Fibroblast of the aortic adventitia (primary cell): Measurements from ENCODE around the gene INSL4. TPM values are rescaled to one million over a fixed set of nuclear protein-coding genes. Genes with fewer than 3 reads are reported as not detected.
A peak's percentile ranks its signal among the peaks of the same experiment; 100 is the strongest.

Experiments used
- DNase-seq: peaks from one replicate; pipeline ENCODE4 v3.0.0-alpha.2; 2010; ENCODE audit warnings: low read depth
- H3K4me3 ChIP-seq: 2 replicates; pipeline ENCODE4 v1.5.1; 2011; ENCODE audit warnings: low read depth, mild to moderate bottlenecking, control low read depth, low read length, moderate library complexity
- CTCF ChIP-seq: IDR thresholded peaks from 2 replicates; pipeline ENCODE4 v1.5.1; 2011; ENCODE audit warnings: mild to moderate bottlenecking, low read length, control low read depth, inconsistent platforms; ENCODE audit not compliant: insufficient read depth
- total RNA-seq: library from RNA; depleted of rRNA; stranded (reverse); fragments of >200 nt; gene quantifications from 2 replicates; pipeline ENCODE4 v1.2.3, GENCODE V29; 2012; ENCODE audit warnings: low replicate concordance

The INSL4 gene
- total RNA-seq: not detected in 2 replicates

GRCh38 chr9:5231212-5231611 lies at the start of gene INSL4:
INSL4 (plus strand) TSS chr9:5231419; CDS start chr9:5231524, 105 bp downstream.
- DNase-seq: no peak
- no peak within 1 kb of the TSS for H3K4me3 ChIP-seq
- TF ChIP-seq CTCF: no peak

DNA sequence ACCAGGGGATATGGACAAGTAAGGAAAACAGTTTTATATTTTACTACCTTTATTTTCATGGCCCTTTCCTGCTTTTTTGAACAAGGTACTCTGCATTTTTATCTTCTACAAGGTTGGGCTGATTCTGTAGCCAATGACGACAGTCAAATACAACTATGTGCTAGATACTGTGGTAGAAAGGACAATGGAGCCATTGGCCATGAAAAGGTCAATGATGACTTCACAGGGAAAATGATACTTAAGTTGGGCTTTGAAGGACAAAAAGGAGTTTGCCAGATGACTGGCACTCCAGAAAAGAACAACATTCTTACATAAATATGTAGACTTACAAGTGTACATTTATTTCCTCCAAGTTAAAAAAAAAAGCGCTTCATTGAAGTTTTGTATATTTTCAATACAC lies 46.4 kb upstream of the INSL4 start:
- DNase-seq: no peak
- H3K4me3 ChIP-seq: no peak overlapping the region
- no peak for TF ChIP-seq CTCF

- no peak for TF ChIP-seq CTCF
- no peak within 1 kb of the TSS for H3K4me3 ChIP-seq
- DNase-seq: no peak
These were observed 45.9 kb upstream of the INSL4 start, which contains the start of gene INSL6 for GRCh38 chr9:5185220-5185840. INSL6 (minus strand) TSS chr9:5185639; CDS start chr9:5185602, 37 bp downstream.

GRCh38 chr9:5186416-5187169 lies 44.6 kb upstream of the INSL4 start:
- H3K4me3 ChIP-seq: no peak overlapping the region
- TF ChIP-seq CTCF: peak; percentile 73
- peak; percentile 69 for DNase-seq

DNA sequence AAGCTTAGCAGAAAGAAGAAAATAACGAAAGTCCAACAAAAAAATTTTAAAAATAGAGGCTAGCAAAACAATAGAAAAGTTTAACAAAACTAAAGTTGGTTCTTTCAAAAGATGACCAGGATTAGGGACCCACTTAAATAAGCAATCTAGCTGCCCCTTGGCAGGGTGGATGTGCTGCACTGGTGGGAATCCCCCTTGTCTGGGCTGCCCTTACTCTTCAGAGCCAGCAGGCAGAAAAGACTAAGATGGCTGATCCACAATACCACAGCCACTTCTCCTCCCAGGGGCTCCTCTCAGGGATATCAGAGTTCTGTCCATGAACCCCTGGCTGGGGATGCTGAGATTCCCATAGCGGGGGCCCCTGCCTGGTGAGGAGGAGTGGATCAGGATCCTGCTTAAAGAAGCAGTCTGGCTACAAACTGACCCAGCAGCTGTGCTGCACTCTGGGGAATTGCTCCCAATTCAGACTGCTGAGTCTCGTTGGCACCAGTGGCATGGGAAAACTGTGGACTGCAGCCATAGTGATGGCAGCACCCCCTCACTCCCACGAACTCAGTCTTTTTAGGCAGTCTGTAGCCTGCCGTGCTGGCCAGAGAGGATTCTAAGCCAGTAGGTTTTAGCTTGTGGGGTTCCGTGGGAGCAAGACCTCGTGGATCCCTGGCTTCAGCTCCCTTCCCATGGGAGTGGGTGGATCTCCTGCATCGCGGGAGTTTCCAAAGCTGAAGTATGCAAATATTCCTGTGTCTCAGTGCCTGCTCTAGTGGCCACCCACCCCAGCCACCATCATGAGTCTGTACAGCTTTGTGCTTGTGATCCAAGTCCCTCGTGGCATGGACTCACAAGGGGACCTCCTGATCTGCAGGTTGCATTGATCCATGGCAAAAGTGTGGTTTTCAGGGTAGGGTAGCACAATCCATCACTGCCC lies 42.9 kb upstream of the INSL4 start:
- TF ChIP-seq CTCF: no peak
- H3K4me3 ChIP-seq: no peak overlapping the region
- peak; percentile 6 for DNase-seq

GRCh38 chr9:5191985-5192384 lies 39.2 kb upstream of the INSL4 start:
- no peak overlapping the region for H3K4me3 ChIP-seq
- no peak for DNase-seq
- TF ChIP-seq CTCF: no peak
